HepG2 (cell line): Measurements from ENCODE around the gene PRMT5. TPM values are rescaled to one million over a fixed set of nuclear protein-coding genes. Genes with fewer than 3 reads are reported as not detected.

ENCODE experiments used
- DMAP1 ChIP-seq: IDR thresholded peaks from 2 replicates; pipeline ENCODE4 v1.6.1; 2016
- FOXC1 ChIP-seq: sonication (generic); formaldehyde crosslinking; IDR thresholded peaks from 2 replicates; pipeline ENCODE4 v1.8.0; 2022; ENCODE audit warnings: mild to moderate bottlenecking, missing genetic modification reagents, borderline replicate concordance
- KAT2B ChIP-seq: fragments of 150-350 bp; IDR thresholded peaks from 2 replicates; pipeline ENCODE4 v1.6.1; 2014; ENCODE audit warnings: low read depth, low read length, borderline replicate concordance
- KDM6A ChIP-seq: IDR thresholded peaks from 2 replicates; pipeline ENCODE4 v1.6.1; 2016; ENCODE audit warnings: low read depth
- NFKB2 ChIP-seq: sonication (generic); formaldehyde crosslinking; IDR thresholded peaks from 2 replicates; pipeline ENCODE4 v1.4.0; 2020; ENCODE audit warnings: missing genetic modification reagents, borderline replicate concordance
- RBFOX2 ChIP-seq: fragments of 200-400 bp; formaldehyde crosslinking; IDR thresholded peaks from 2 replicates; pipeline ENCODE4 v1.6.1; 2017; ENCODE audit warnings: low read depth, mild to moderate bottlenecking, low read length
- TCF12 ChIP-seq, 2 experiments: fragments of 450-650 bp in 1 of 2; sonication (generic) in 1 of 2; formaldehyde crosslinking in 1 of 2; IDR thresholded peaks; 2 replicates each; pipeline versions ENCODE4 v1.6.1 to v1.8.0; 2017 to 2022; ENCODE audit warnings: antibody characterized with exemption in 1 of 2, mild to moderate bottlenecking in 1 of 2, missing genetic modification reagents in 1 of 2, moderate library complexity in 1 of 2
- THRA ChIP-seq: sonication (generic); formaldehyde crosslinking; IDR thresholded peaks from 2 replicates; pipeline ENCODE4 v1.4.0; 2020; ENCODE audit warnings: missing genetic modification reagents, borderline replicate concordance
- YEATS2 ChIP-seq: sonication (generic); formaldehyde crosslinking; IDR thresholded peaks from 2 replicates; pipeline ENCODE4 v1.4.0; 2020; ENCODE audit warnings: missing genetic modification reagents, borderline replicate concordance
- ZNF142 ChIP-seq: sonication (generic); formaldehyde crosslinking; IDR thresholded peaks from 2 replicates; pipeline ENCODE4 v1.4.0; 2020; ENCODE audit warnings: missing genetic modification reagents
- ZNF512 ChIP-seq: sonication (generic); formaldehyde crosslinking; IDR thresholded peaks from 2 replicates; pipeline ENCODE4 v1.4.0; 2020; ENCODE audit warnings: mild to moderate bottlenecking, missing genetic modification reagents
- ZNF546 ChIP-seq: sonication (generic); formaldehyde crosslinking; conservative IDR thresholded peaks from 2 replicates; pipeline ENCODE4 v1.8.1; 2023; ENCODE audit warnings: mild to moderate bottlenecking, missing genetic modification reagents
- ZNF552 ChIP-seq: sonication (generic); formaldehyde crosslinking; IDR thresholded peaks from 2 replicates; pipeline ENCODE4 v1.9.0; 2022; ENCODE audit warnings: missing genetic modification reagents, mild to moderate bottlenecking, borderline replicate concordance
- ZNF709 ChIP-seq: sonication (generic); formaldehyde crosslinking; IDR thresholded peaks from 2 replicates; pipeline ENCODE4 v1.5.0; 2020; ENCODE audit warnings: mild to moderate bottlenecking, missing genetic modification reagents
- ZNF841 ChIP-seq: sonication (generic); formaldehyde crosslinking; IDR thresholded peaks from 2 replicates; pipeline ENCODE4 v1.8.1; 2023; ENCODE audit warnings: missing genetic modification reagents, borderline replicate concordance
- polyA plus RNA-seq, 8 experiments: library from polyadenylated mRNA; depleted of rRNA in 3 of 8; stranded (reverse) in 7 of 8; unstranded in 1 of 8; fragments of >200 nt; fragmentation: Illumina TruSeq in 4 of 8; extraction: Trizol in 4 of 8; gene quantifications; 2 replicates each; pipeline versions ENCODE4 v1.2.1 to v1.2.3, GENCODE V29; 2011 to 2016; ENCODE audit warnings: low read depth in 4 of 8, missing spikeins in 1 of 8, mixed read lengths in 1 of 8; ENCODE audit not compliant: insufficient read depth in 1 of 8
- total RNA-seq, 5 experiments: library from RNA; depleted of rRNA; stranded (reverse); fragments of >200 nt; fragmentation: Illumina TruSeq; extraction: Trizol; gene quantifications; 2 replicates each; pipeline ENCODE4 v1.2.3, GENCODE V29; 2016; ENCODE audit warnings: low read depth in 1 of 5
- TF ChIP-seq, protein P1 (sequence below): sonication (generic); formaldehyde crosslinking; IDR thresholded peaks from 2 replicates; pipeline ENCODE4 v1.4.0; 2020; ENCODE audit warnings: missing genetic modification reagents, low read depth, mild to moderate bottlenecking, borderline replicate concordance
- TF ChIP-seq, protein P2 (sequence below): IDR thresholded peaks from 2 replicates; pipeline ENCODE4 v1.6.1; 2018; ENCODE audit warnings: missing genetic modification reagents

Gene PRMT5
- total and polyA plus RNA-seq, 2 of the 13 experiments (the other 11 are each of a cell fraction or from before 2014, with no cell fraction given) = 210 to 354 TPM

- TF ChIP-seq ZNF841 (CRISPR knock-in tag) (no peak), RBFOX2 (no peak), ZNF512 (CRISPR knock-in tag) (no peak), ZNF709 (CRISPR knock-in tag) (no peak), FOXC1 (peak; percentile 81), KAT2B (no peak), KDM6A (no peak), YEATS2 (CRISPR knock-in tag) (no peak), NFKB2 (CRISPR knock-in tag) (no peak), DMAP1 (CRISPR knock-in tag) (no peak), TCF12 (IDR thresholded peaks at IDR 0.05) (no peak), TCF12 (CRISPR knock-in tag; IDR thresholded peaks at IDR 0.05) (no peak), ZNF546 (CRISPR knock-in tag) (no peak), THRA (0 out of 2 replicates have a peak, but pooled peaks have one; percentile 17), ZNF552 (CRISPR knock-in tag) (no peak), ZNF142 (CRISPR knock-in tag) (no peak)
- TF ChIP-seq, protein P1, sequence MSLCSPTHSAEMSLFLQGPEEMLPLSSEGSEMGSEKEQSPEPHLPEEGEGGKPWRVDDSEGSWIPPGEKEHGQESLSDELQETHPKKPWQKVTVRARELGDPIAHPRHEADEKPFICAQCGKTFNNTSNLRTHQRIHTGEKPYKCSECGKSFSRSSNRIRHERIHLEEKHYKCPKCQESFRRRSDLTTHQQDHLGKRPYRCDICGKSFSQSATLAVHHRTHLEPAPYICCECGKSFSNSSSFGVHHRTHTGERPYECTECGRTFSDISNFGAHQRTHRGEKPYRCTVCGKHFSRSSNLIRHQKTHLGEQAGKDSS (CRISPR knock-in tag) = no peak
- TF ChIP-seq, protein P2, sequence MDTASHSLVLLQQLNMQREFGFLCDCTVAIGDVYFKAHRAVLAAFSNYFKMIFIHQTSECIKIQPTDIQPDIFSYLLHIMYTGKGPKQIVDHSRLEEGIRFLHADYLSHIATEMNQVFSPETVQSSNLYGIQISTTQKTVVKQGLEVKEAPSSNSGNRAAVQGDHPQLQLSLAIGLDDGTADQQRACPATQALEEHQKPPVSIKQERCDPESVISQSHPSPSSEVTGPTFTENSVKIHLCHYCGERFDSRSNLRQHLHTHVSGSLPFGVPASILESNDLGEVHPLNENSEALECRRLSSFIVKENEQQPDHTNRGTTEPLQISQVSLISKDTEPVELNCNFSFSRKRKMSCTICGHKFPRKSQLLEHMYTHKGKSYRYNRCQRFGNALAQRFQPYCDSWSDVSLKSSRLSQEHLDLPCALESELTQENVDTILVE (CRISPR knock-in tag) = 0 out of 2 replicates have a peak, but pooled peaks have one; percentile 53
Observed at GRCh38 chr14:22915886-22916521, 13.2 kb downstream of the PRMT5 start (continued).
